SU-DHL-6 (cell line): ENCODE data around the gene CPLX1.

ENCODE experiments used
- H2AFZ ChIP-seq: fragments of 200-600 bp; sonication (generic); 2 replicates; pipeline ENCODE4 v1.6.1; 2014; ENCODE audit warnings: low read depth, mild to moderate bottlenecking, moderate library complexity, mixed read lengths, antibody characterized with exemption, low read length; ENCODE audit not compliant: severe bottlenecking
- H3F3A ChIP-seq: fragments of 200-600 bp; shearing (Covaris generic); 2 replicates; pipeline ENCODE4 v1.6.0; 2016; ENCODE audit warnings: antibody characterized with exemption, mild to moderate bottlenecking; ENCODE audit not compliant: insufficient read depth
- H3K27ac ChIP-seq: fragments of 200-600 bp; sonication (generic); 2 replicates; pipeline ENCODE4 v1.5.1; 2016; ENCODE audit warnings: low read depth, mild to moderate bottlenecking, low read length, moderate library complexity, mixed read lengths
- H3K27me3 ChIP-seq: fragments of 200-600 bp; sonication (generic), shearing (Covaris generic); 2 replicates; pipeline ENCODE4 v1.6.0; 2014; ENCODE audit warnings: mild to moderate bottlenecking, low read length
- H3K36me3 ChIP-seq: fragments of 200-600 bp; sonication (generic); 2 replicates; pipeline ENCODE4 v1.6.1; 2014; ENCODE audit warnings: mild to moderate bottlenecking, low read length, mixed read lengths
- H3K4me2 ChIP-seq: fragments of 300-600, 200-600 bp; shearing (Covaris generic), sonication (generic); 2 replicates; pipeline ENCODE4 v1.6.0; 2014; ENCODE audit warnings: low read length, low read depth, mild to moderate bottlenecking; ENCODE audit not compliant: poor library complexity, severe bottlenecking
- H3K4me3 ChIP-seq: fragments of 200-600 bp; sonication (generic); 2 replicates; pipeline ENCODE4 v1.5.1; 2014; ENCODE audit warnings: antibody characterized with exemption, low read length, mild to moderate bottlenecking, mixed read lengths; ENCODE audit not compliant: insufficient read depth, poor library complexity, severe bottlenecking
- H3K79me2 ChIP-seq: fragments of 200-600 bp; sonication (generic); 2 replicates; pipeline ENCODE4 v1.6.1; 2014; ENCODE audit warnings: mild to moderate bottlenecking, low read length, moderate library complexity; ENCODE audit not compliant: insufficient read depth
- H3K9ac ChIP-seq: fragments of 200-600 bp; sonication (generic); 2 replicates; pipeline ENCODE4 v1.7.0; 2014; ENCODE audit warnings: mild to moderate bottlenecking, low read length
- H3K9me2 ChIP-seq: fragments of 200-600 bp; sonication (generic); replicated peaks from 2 replicates; pipeline ENCODE4 v1.6.1; 2014; ENCODE audit warnings: low read length; ENCODE audit not compliant: insufficient read depth
- H3K9me3 ChIP-seq: fragments of 200-600 bp; sonication (generic); 2 replicates; pipeline ENCODE4 v1.6.1; 2014; ENCODE audit warnings: low read length, mixed read lengths; ENCODE audit not compliant: insufficient read depth
- H4K20me1 ChIP-seq: fragments of 200-600 bp; sonication (generic); 2 replicates; pipeline ENCODE4 v1.6.1; 2014; ENCODE audit warnings: low read depth, mild to moderate bottlenecking, antibody characterized with exemption, low read length, moderate library complexity, mixed read lengths
- EZH2phosphoT487 ChIP-seq: fragments of 200-600 bp; sonication (generic), shearing (Covaris generic); conservative IDR thresholded peaks from 2 replicates; pipeline ENCODE4 v1.6.1; 2018; ENCODE audit warnings: mild to moderate bottlenecking, antibody characterized with exemption, low read length, moderate library complexity, mixed read lengths
- TF ChIP-seq, protein P1 (sequence below): fragments of 200-600 bp; sonication (generic); IDR thresholded peaks from one replicate; pipeline ENCODE4 v1.5.1; 2017; ENCODE audit warnings: antibody characterized with exemption, mild to moderate bottlenecking, low read length, moderate library complexity; ENCODE audit not compliant: insufficient read depth, poor library complexity, severe bottlenecking

The CPLX1 gene

DNA sequence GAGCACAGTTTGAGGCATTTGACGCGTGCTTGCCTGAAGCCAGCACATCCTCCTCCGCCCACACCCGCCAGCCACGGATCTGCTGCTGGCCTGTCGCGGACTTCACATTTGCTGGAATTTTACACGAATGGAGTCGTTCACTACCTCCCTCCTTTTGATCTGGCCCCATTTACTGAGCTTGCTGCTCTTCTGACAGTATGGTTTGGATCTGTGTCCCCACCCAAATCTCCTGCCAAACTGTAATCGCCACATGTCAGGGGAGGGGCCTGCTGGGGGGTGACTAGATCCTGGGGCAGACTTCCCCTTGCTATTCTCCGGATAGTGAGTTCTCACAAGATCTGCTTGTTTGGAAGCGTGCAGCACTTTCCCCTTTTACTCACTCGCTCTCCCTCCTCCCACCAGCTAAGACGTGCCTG is 19.9 kb upstream of the CPLX1 start:
- H2AFZ ChIP-seq = no peak overlapping the region
- H3K9me3 ChIP-seq = no peaks in the 10 kb centered on the region
- H3K27ac ChIP-seq = no peak overlapping the region
- no peaks in the 10 kb centered on the region for H3K27me3 ChIP-seq
- H3K9ac ChIP-seq = no peak overlapping the region
- no peaks in the 10 kb centered on the region for H3K79me2 ChIP-seq
- H3K4me2 ChIP-seq = no peak overlapping the region
- H3K9me2 ChIP-seq = no peaks in the 10 kb centered on the region
- H4K20me1 ChIP-seq = no peaks in the 10 kb centered on the region
- H3K36me3 ChIP-seq = peaks cover 8% of the 10 kb centered on the region; the same call in 1 of the 2 replicates
- no peak overlapping the region for H3K4me3 ChIP-seq
- H3F3A ChIP-seq = 0 out of 2 replicates have a peak, but pooled peaks cover under 1% of the 10 kb centered on the region
- TF ChIP-seq EZH2phosphoT487 = no peak
- TF ChIP-seq, protein P1, sequence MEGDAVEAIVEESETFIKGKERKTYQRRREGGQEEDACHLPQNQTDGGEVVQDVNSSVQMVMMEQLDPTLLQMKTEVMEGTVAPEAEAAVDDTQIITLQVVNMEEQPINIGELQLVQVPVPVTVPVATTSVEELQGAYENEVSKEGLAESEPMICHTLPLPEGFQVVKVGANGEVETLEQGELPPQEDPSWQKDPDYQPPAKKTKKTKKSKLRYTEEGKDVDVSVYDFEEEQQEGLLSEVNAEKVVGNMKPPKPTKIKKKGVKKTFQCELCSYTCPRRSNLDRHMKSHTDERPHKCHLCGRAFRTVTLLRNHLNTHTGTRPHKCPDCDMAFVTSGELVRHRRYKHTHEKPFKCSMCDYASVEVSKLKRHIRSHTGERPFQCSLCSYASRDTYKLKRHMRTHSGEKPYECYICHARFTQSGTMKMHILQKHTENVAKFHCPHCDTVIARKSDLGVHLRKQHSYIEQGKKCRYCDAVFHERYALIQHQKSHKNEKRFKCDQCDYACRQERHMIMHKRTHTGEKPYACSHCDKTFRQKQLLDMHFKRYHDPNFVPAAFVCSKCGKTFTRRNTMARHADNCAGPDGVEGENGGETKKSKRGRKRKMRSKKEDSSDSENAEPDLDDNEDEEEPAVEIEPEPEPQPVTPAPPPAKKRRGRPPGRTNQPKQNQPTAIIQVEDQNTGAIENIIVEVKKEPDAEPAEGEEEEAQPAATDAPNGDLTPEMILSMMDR = no peak

DNA sequence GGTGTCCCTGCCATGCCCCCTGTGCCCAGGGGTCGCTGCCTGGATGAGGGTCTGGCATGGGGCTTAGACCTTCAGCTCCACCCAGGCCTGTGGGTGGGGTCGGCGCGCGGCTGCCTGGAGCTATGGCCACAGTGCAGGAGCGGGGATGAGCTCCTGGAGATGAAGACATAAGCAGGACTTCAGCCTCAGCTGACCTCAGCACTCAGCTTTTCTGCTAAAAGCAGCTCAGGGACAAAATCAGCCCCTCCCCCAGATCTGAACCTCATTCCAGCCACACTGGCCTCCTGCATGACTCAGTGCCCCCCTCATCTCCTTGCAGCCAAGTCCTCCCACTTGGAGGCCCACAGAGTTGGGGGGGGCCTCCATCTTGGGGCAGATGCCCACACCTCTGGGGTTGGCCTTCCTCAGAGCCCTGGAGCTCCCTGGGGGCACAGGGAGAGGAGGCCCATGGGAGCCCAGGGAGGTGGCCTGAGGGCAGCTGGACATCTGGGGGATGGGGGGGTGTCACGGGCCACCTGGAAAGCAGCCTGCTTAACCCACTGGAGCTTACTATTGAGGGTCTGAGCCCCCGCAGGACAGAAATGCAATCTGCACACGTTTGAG is 19.4 kb upstream of the CPLX1 start:
- peaks cover 5% of the 10 kb centered on the region; the same call in 1 of the 2 replicates for H3F3A ChIP-seq
- peaks cover 12% of the 10 kb centered on the region; the same call in 1 of the 2 replicates for H3K36me3 ChIP-seq
- no peaks in the 10 kb centered on the region for H3K9me3 ChIP-seq
- H3K4me3 ChIP-seq = no peak overlapping the region
- H4K20me1 ChIP-seq = no peaks in the 10 kb centered on the region
- no peak overlapping the region for H3K9ac ChIP-seq
- H3K27me3 ChIP-seq = no peaks in the 10 kb centered on the region
- H3K79me2 ChIP-seq = no peaks in the 10 kb centered on the region
- no peak overlapping the region for H2AFZ ChIP-seq
- no peak overlapping the region for H3K4me2 ChIP-seq
- no peak overlapping the region for H3K27ac ChIP-seq
- no peak for TF ChIP-seq EZH2phosphoT487
- TF ChIP-seq, protein P1 = no peak
- no peaks in the 10 kb centered on the region for H3K9me2 ChIP-seq

DNA sequence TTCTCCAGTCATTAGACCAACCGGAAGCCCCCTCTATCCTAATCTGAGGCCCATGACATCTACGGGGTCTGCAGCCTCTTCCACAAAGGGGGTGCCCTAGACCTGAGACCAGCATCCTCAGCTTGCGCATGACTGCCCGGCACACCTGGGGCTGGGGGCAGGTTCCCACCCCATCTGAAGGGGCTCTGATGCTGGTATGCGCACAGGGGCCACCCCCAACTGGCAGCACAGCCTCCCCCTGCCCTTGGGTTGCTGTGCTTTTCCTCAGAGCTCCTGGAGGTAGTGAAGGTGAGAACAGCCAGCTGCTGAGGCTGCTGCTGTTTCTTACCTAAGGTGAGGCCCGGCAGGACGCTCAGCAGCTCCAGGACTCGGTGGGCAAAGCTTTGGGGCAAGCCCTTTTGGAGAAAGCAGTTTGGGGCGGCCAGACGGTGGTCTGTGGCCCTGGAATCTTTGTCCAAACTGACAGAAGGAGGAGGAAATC is 18.9 kb upstream of the CPLX1 start:
- Histone ChIP-seq H3K79me2 (no peaks in the 10 kb centered on the region), H2AFZ (no peak overlapping the region), H3K27ac (no peak overlapping the region), H3K9me2 (no peaks in the 10 kb centered on the region), H3K4me3 (no peak overlapping the region), H4K20me1 (no peaks in the 10 kb centered on the region), H3K9me3 (no peaks in the 10 kb centered on the region), H3K27me3 (no peaks in the 10 kb centered on the region), H3K4me2 (no peak overlapping the region), H3K36me3 (peaks cover 12% of the 10 kb centered on the region; the same call in 1 of the 2 replicates), H3F3A (peaks cover 9% of the 10 kb centered on the region; the same call in 1 of the 2 replicates), H3K9ac (no peak overlapping the region)
- TF ChIP-seq, protein P1 = no peak
- no peak for TF ChIP-seq EZH2phosphoT487
